GM12891 (cell line): ENCODE measurements around the gene MRPL55.

Source experiments
- DNase-seq: peaks from one replicate; pipeline ENCODE4 v3.0.0; 2011; ENCODE audit warnings: low spot score; ENCODE audit not compliant: insufficient read length
- FAIRE-seq: peaks from 2 replicates; lab custom pipeline; 2011; peaks lifted over from hg19 to GRCh38; lab: Jason Lieb, UNC
- PAX5 ChIP-seq: IDR thresholded peaks from 2 replicates; pipeline ENCODE4 v1.6.1; 2011; ENCODE audit warnings: low read length, moderate library complexity, mild to moderate bottlenecking; ENCODE audit not compliant: insufficient read depth, severe bottlenecking
- POLR2A ChIP-seq: IDR thresholded peaks from 2 replicates; pipeline ENCODE4 v1.6.1; 2011; ENCODE audit warnings: low read depth, low read length, control low read depth
- POLR2AphosphoS5 ChIP-seq: IDR thresholded peaks from 2 replicates; pipeline ENCODE4 v1.6.1; 2011; ENCODE audit warnings: low read depth, low read length, control low read depth
- POU2F2 ChIP-seq: IDR thresholded peaks from 2 replicates; pipeline ENCODE4 v1.6.1; 2011; ENCODE audit warnings: low read depth, mild to moderate bottlenecking, control low read depth, low read length, moderate library complexity
- SPI1 ChIP-seq: IDR thresholded peaks from 2 replicates; pipeline ENCODE4 v1.6.1; 2011; ENCODE audit warnings: low read depth, low read length, control low read depth
- TAF1 ChIP-seq: IDR thresholded peaks from 2 replicates; pipeline ENCODE4 v1.6.1; 2011; ENCODE audit warnings: low read depth, low read length, control low read depth

MRPL55 gene

DNA sequence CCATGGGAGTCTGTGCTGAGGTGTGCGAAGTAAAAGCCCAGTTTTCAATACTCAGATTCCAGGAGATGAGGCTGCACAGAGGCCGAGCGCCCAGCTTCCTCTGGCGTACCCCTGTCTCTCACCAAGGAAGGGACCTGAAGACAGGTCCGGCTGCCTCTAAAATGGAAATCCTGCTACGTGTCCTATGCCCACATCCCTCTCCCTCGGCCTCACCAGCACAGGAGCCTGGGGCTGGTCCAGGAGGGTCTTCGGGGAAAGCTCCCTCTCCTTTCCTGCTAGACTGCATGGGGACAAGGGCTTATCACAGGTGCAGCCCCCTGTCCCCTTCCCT lies 392 bp downstream of the MRPL55 start:
- no peak for DNase-seq
- FAIRE-seq: no peak
- TF ChIP-seq SPI1: no peak
- no peak for TF ChIP-seq POLR2AphosphoS5
- no peak for TF ChIP-seq PAX5
- TF ChIP-seq POU2F2: no peak
- TF ChIP-seq TAF1: no peak
- TF ChIP-seq POLR2A: no peak

DNA sequence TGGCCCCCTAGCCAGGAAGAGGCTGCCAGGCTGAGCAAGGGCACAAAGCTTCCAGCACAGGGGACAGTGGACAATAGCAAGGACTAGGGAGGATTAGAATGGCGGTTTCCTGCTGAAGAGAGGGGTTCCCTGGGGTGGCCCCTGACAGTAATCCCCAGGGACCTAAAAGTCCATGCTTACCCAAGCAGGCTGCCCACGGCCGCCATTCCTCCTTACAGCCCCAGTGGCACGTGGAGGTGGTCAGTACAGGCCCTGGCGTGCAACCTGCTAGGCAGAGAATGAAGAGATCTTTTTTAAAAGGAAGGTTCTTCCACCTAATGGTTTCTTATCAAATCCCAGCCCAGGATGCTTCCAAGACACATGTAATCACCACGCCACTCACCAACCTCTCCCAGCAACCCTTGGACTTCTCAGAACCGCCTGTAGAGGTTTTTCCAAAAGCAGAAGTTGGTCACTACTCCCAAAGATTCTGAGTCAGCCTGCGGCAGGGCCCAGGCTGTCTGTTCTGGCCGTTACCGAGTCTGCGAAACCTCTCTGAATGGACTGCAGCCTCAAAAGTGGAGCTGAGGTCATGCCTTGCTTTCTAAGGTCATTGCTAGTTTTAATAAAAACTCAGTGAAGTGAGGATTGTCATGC lies 926 bp downstream of the MRPL55 start:
- DNase-seq (no peak), FAIRE-seq (no peak)
- TF ChIP-seq POLR2AphosphoS5: no peak
- no peak for TF ChIP-seq SPI1
- no peak for TF ChIP-seq PAX5
- no peak for TF ChIP-seq POU2F2
- no peak for TF ChIP-seq POLR2A
- TF ChIP-seq TAF1: no peak

- TF ChIP-seq POLR2AphosphoS5 (no peak), POU2F2 (no peak), SPI1 (no peak), TAF1 (no peak), POLR2A (no peak), PAX5 (no peak)
- FAIRE-seq: no peak
- DNase-seq: no peak
Measured at GRCh38 chr1:228107636-228108035, 1.5 kb downstream of the MRPL55 start.

DNA sequence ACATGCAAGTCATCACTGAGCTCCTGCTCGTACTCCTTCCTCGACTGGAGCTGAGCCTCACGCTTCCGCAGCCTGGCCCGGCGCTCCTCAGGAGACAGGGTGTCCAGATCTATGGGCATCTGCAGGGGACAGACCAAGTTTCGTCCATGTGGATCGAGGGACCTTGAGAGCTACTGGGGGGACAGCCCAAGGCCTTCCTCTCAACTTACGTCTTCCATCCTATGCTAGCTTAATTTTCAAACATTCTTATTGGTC lies 2.4 kb downstream of the MRPL55 start:
- FAIRE-seq: no peak
- TF ChIP-seq PAX5 (no peak), POU2F2 (no peak), POLR2A (no peak), POLR2AphosphoS5 (no peak), TAF1 (no peak), SPI1 (no peak)

GRCh38 chr1:228105996-228106799 lies 2.9 kb downstream of the MRPL55 start:
- no peak for DNase-seq
- TF ChIP-seq POLR2AphosphoS5: no peak
- FAIRE-seq: no peak

More for the DNA sequence above, 2.4 kb downstream of the MRPL55 start:
- no peak for DNase-seq

DNA sequence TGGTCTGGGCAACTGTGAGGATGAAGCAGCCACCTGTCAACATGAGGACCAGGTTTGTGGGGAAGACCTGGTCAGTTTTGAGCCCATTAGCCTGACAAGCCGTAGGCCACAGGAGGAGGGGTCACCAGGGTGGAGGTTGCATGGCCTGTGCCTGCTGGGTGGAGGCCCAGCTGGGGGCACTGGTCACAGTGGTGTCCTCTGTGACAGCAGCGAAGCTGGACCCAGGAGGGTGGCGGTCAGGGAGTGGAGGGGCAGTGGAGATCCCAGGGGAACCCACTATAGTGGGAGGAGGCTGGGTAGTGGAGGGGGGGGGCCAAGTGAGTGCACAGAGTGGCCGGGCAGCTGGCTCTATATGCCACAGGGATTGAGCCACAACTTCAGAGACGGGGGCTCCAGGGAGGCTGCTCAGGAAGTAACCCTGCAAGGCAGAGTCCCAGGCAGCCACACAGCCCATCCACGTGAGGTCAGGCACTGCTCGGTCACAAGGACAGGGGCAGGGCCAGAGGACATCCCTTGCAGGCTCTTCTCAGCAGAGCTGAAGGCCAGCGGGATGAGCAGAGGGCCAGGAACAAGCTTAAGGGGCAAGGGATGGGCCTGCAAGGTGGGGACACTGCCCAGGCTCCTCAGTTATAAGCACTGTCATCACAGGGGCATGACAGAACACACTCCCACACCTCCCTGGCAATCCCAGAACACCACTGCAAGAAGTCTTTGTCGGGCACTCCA lies 3.7 kb downstream of the MRPL55 start:
- FAIRE-seq (no peak), DNase-seq (no peak)
- TF ChIP-seq POU2F2: no peak
- TF ChIP-seq SPI1: no peak
- TF ChIP-seq POLR2A: no peak
- no peak; the same call in 1 of the 2 replicates for TF ChIP-seq POLR2AphosphoS5
- TF ChIP-seq PAX5: no peak
- TF ChIP-seq TAF1: no peak

DNA sequence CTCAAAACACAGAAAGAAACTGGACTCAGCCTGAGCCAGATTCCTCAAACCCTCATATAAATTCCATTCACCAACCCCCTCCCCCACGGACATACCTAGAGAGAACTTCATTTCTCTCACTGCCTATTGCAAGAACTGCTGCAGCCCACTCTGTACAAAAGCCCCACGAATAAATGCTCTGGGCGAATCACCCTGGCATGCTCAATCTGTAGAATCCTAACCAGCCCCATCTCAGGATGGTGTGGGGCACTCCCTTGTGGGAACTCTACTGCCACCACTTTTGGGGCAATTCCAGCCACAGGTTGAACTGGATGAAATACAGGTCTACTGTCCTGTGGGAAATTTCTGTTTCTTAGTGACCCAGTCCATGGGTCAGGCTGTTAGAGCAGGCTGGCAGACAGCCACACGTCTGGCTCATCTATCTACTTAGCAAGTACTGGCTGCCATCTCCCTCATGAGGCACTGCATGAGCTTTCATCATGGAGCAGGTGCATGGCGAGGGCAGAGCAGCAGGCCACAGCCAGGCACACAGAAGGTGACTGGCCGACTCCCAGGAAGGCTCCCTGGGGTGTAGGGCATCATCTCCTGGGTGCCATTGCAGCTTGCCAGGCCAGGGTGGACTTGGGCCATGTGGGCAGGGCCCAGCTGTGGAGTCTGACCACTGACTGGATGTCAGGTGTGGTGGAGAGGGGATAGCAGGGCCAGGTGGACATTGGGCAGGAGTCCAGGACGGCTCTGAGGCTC lies 4.4 kb downstream of the MRPL55 start:
- no peak for DNase-seq
- no peak for FAIRE-seq
- TF ChIP-seq POU2F2 (no peak), POLR2A (no peak), PAX5 (no peak), POLR2AphosphoS5 (no peak), TAF1 (no peak)

- DNase-seq: peak; percentile 98
- TF ChIP-seq POU2F2 (no peak), POLR2AphosphoS5 (0 out of 2 replicates have a peak, but pooled peaks have one; percentile 30), PAX5 (peak; percentile 56)
- FAIRE-seq: peak; percentile 99
Measured at GRCh38 chr1:228102791-228103620, 6.1 kb downstream of the MRPL55 start, which contains the start of gene C1orf35. TSS of gene C1orf35 (minus strand) at chr1:228103325. CDS start at chr1:228103227, 98 bp downstream.

DNA sequence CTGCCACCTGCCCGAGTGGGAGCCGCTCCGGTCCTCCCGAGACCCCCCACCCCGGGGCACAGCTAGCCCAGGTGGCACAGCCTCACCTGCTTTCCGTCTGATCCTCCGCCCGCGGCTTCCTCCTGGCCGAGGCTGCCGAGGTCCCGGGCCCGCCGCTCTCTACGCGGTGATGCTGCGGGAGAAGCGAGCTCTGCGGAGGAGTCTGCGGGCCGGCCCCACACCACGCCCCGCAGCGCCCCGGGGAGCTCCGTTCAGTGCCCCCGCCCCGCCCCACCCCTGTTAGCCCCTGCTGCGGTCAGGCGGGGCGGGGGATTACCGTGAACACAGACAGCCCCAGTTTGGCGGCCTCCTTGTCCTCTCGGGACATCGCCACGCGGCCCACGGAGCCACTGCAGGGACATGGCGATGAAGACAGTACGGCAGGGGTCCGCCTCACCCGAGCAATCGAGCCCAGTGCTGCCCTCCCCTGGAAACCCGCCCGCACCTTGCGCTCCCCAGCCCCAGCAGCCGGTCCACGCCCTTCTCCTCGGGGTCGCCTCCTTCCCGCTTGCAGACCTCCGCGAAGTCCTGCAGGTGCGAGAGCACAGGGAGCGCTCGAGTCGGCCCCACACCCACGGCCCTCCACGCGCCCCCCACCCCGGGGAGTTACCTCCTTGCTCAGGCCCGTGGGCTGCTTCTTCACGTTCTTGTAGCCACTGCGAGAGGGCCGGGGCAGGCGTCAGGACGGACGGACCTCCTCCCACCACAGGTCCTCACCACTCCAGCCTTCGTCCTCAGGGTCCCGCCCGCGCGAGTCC lies 6.9 kb downstream of the MRPL55 start:
- no peak; the same call in 1 of the 2 replicates for TF ChIP-seq POLR2A
- FAIRE-seq: peak; percentile 45
- DNase-seq: peak; percentile 66
